ENCODE measurements around the gene ADAMTS17.

ADAMTS17 gene

DNA sequence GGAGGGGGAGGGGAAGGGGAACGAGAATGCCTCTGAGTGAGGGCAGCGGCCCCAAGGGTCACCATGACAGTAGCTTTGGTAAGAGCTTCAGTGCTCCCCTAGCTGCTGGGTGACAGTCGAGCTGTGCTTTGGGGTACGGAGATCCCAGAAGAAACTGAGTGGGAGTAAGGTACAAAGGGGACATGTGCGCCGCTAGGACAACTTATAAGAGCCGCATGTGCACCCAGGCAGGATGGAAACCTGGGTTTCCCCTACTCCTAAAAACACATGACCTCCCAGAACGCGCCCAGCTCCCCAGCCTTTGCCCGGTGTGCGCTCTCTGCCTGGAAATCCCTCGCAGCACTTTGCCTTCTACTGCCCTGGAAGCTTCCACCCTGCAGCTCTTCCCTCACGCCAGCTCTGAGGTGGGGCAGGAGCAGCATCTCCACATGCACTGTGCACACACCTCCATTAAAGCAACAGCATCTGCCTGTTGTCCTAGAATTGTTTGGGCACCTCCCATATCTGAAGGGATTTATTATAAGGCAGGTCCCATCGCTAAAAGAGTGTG lies 232.2 kb downstream of the ADAMTS17 start:
- no peaks in the 10 kb centered on the region for H3K36me3 ChIP-seq (ENCODE audit: insufficient read depth, low read depth, low read length)
- peaks cover 4% of the 10 kb centered on the region for H3K4me1 ChIP-seq (ENCODE audit: insufficient read depth, low read length)
- no peak overlapping the region for H3K27ac ChIP-seq (ENCODE audit: low read length)
- no peaks in the 10 kb centered on the region for H3K9me3 ChIP-seq (ENCODE audit: insufficient read depth, low read depth, low read length)
- no peaks in the 10 kb centered on the region for H3K27me3 ChIP-seq (ENCODE audit: insufficient read depth, low read length)
- no peak overlapping the region for H3K9ac ChIP-seq (ENCODE audit: low read depth, low read length)
- no peak overlapping the region for H3K4me3 ChIP-seq (ENCODE audit: low read length)

DNA sequence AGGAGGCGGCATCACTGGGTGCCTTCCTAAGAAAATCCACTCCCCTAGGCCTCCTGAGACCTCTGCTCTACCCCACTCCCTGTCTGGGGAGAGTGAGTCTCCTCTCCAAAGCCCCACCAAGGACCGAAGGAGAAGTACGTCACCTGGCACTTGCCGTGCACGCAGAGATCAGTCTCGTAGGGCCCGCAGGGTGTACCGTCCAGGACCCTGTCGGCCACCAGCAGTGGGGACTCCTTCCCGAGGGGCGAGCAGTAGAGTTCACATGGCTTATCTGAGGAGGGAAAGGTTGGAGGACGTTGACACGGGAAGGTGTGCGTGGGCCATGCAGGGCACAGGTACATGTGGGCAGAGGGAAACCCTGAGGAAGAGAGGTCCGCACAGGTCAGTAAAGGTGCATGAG lies 232.9 kb downstream of the ADAMTS17 start:
- H3K36me3 ChIP-seq (ENCODE audit: insufficient read depth, low read depth, low read length) = no peaks in the 10 kb centered on the region
- H3K4me1 ChIP-seq (ENCODE audit: insufficient read depth, low read length) = no peaks in the 10 kb centered on the region
- H3K4me3 ChIP-seq (ENCODE audit: low read length) = no peak overlapping the region
- H3K9ac ChIP-seq (ENCODE audit: low read depth, low read length) = no peak overlapping the region
- H3K9me3 ChIP-seq (ENCODE audit: insufficient read depth, low read depth, low read length) = no peaks in the 10 kb centered on the region
- no peak overlapping the region for H3K27ac ChIP-seq (ENCODE audit: low read length)
- H3K27me3 ChIP-seq (ENCODE audit: insufficient read depth, low read length) = no peaks in the 10 kb centered on the region

DNA sequence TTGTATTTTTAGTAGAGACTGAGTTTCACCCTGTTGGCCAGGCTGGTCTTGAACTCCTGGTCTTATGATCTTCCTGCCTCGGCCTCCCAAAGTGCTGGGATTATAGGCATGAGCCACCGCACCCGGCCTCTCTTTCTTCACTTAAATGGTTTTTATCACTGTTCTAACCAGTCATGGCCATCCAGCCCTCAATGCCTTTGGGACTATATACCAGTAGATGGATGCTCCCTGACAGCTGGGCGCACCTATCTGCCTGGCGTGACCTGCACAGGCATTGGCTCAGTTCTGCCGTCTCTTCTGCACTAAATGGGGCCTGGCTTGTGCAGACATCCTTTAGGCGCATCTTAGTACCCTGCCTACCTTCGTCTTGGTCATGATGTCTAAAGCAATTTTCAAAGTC lies 233.4 kb downstream of the ADAMTS17 start:
- no peaks in the 10 kb centered on the region for H3K36me3 ChIP-seq (ENCODE audit: insufficient read depth, low read depth, low read length)
- H3K4me1 ChIP-seq (ENCODE audit: insufficient read depth, low read length) = no peaks in the 10 kb centered on the region
- no peak overlapping the region for H3K4me3 ChIP-seq (ENCODE audit: low read length)
- no peak overlapping the region for H3K9ac ChIP-seq (ENCODE audit: low read depth, low read length)
- H3K27me3 ChIP-seq (ENCODE audit: insufficient read depth, low read length) = no peaks in the 10 kb centered on the region
- H3K27ac ChIP-seq (ENCODE audit: low read length) = no peak overlapping the region
- H3K9me3 ChIP-seq (ENCODE audit: insufficient read depth, low read depth, low read length) = no peaks in the 10 kb centered on the region

DNA sequence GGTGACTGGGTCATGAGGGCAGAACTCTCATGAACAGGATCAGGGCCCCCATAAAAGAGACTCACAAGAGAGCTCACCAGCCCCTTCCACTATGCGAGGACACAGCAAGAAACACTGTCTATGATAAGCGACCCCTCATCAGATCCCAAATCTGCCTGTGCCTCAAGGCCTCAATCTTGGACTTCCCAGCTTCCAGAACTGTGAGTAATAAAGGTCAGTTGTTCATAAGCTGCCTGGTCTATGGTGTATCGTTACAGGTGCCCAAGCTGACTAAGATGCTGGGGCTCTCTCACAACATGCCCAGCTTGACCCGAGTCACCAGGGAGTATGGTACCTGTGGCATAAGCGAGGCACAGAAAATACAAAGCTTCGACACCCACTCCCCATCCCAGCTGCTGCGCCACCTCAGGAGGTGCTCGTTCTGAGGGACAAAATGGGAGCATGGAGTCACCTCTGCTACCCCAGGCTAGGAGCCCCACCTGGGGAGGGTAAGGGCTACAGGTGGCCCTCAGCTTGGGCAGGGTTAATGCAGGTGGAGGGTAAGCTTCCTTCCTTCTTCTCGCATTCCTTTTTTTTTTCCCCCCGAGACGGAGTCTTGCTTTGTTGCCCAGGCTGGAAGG lies 234.1 kb downstream of the ADAMTS17 start:
- H3K27me3 ChIP-seq (ENCODE audit: insufficient read depth, low read length) = no peaks in the 10 kb centered on the region
- no peaks in the 10 kb centered on the region for H3K9me3 ChIP-seq (ENCODE audit: insufficient read depth, low read depth, low read length)
- H3K4me3 ChIP-seq (ENCODE audit: low read length) = no peak overlapping the region
- H3K27ac ChIP-seq (ENCODE audit: low read length) = no peak overlapping the region
- no peaks in the 10 kb centered on the region for H3K36me3 ChIP-seq (ENCODE audit: insufficient read depth, low read depth, low read length)
- H3K4me1 ChIP-seq (ENCODE audit: insufficient read depth, low read length) = no peaks in the 10 kb centered on the region
- H3K9ac ChIP-seq (ENCODE audit: low read depth, low read length) = no peak overlapping the region

DNA sequence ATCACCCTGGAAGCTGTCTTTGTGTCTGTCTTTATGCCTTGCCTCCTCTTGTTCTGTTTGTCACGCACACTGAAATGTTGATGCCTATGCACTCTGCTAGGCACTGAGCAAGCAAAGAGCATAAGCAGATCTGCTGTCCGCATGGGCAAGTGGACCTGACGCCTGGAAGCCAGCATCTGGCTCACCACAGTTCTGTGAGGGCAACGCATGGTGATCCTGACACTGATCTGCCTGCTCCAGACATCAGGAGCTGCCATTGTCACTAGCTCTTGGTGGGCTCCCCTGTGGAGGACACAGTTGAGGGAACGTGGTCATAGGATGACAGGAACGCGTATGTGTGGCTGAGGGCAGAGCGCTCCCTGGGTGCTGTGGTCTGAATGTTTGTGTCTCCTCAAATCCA lies 234.6 kb downstream of the ADAMTS17 start:
- Histone ChIP-seq H3K27ac (ENCODE audit: low read length) (no peak overlapping the region), H3K4me3 (ENCODE audit: low read length) (no peak overlapping the region), H3K4me1 (ENCODE audit: insufficient read depth, low read length) (no peaks in the 10 kb centered on the region), H3K27me3 (ENCODE audit: insufficient read depth, low read length) (no peaks in the 10 kb centered on the region), H3K9ac (ENCODE audit: low read depth, low read length) (no peak overlapping the region), H3K36me3 (ENCODE audit: insufficient read depth, low read depth, low read length) (no peaks in the 10 kb centered on the region), H3K9me3 (ENCODE audit: insufficient read depth, low read depth, low read length) (no peaks in the 10 kb centered on the region)

DNA sequence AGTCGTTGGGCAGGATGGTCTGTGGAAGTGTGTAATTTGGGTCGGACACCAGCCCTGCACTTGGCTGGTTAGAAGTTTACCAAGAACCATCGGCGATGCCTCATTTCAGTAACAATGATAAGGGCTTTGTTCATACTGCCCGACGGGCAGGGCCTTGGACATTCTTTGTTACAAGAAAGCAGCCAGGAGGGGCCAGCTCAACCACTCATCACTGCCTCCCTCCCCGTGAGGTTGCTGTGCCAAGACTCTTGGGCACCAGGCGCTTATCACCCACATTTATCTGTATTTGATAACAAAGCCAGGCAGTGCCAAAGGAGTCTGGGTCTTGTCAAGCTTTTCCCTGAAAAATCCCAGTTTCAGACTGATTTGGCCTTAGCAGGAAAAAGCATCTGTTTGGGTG lies 235.0 kb downstream of the ADAMTS17 start:
- Histone ChIP-seq H3K27ac (ENCODE audit: low read length) (no peak overlapping the region), H3K4me1 (ENCODE audit: insufficient read depth, low read length) (no peaks in the 10 kb centered on the region), H3K9ac (ENCODE audit: low read depth, low read length) (no peak overlapping the region), H3K36me3 (ENCODE audit: insufficient read depth, low read depth, low read length) (no peaks in the 10 kb centered on the region), H3K4me3 (ENCODE audit: low read length) (no peak overlapping the region), H3K9me3 (ENCODE audit: insufficient read depth, low read depth, low read length) (no peaks in the 10 kb centered on the region), H3K27me3 (ENCODE audit: insufficient read depth, low read length) (no peaks in the 10 kb centered on the region)

DNA sequence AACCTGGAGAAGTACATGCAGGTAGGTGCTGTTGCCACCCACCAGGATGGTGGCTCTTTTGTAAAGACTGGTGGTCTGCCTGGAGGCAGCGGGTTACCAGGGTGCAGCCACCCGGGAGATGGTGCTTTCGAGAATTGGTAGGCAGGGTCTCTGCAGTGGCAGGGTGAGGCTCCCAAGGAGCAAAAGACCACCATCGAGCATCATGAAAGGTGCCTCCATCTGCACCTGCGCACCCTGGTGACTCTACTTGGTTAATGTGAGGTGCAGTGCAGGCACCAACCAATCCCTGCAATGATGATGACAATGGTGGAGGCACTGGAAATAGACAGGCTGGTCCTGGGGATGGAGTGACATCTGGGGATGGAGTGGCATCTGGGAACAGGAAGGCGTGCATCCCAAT lies 236.7 kb downstream of the ADAMTS17 start:
- Histone ChIP-seq H3K9me3 (ENCODE audit: insufficient read depth, low read depth, low read length) (no peaks in the 10 kb centered on the region), H3K4me1 (ENCODE audit: insufficient read depth, low read length) (no peaks in the 10 kb centered on the region), H3K27ac (ENCODE audit: low read length) (no peak overlapping the region), H3K4me3 (ENCODE audit: low read length) (no peak overlapping the region), H3K36me3 (ENCODE audit: insufficient read depth, low read depth, low read length) (no peaks in the 10 kb centered on the region), H3K27me3 (ENCODE audit: insufficient read depth, low read length) (no peaks in the 10 kb centered on the region), H3K9ac (ENCODE audit: low read depth, low read length) (no peak overlapping the region)

DNA sequence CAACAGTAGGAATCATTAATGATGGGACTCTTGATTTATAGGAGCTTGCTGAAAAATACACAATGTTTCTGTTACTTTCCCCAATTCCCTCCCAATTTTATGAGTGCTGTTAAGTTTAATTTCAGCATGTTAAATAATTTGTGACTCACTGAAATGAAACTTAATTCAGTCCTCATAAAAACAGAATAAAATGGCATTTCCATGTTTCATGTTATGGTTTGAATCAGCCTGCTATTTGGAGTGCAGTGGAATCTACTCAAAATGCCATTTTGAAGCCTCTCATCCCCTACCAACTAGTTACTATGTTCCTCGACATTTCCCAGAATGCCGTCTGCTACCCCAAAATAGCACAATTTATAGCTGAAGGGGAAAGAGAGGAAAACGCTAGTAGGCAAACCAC lies 237.5 kb downstream of the ADAMTS17 start:
- no peak overlapping the region for H3K4me3 ChIP-seq (ENCODE audit: low read length)
- H3K36me3 ChIP-seq (ENCODE audit: insufficient read depth, low read depth, low read length) = no peaks in the 10 kb centered on the region
- no peaks in the 10 kb centered on the region for H3K9me3 ChIP-seq (ENCODE audit: insufficient read depth, low read depth, low read length)
- H3K27me3 ChIP-seq (ENCODE audit: insufficient read depth, low read length) = no peaks in the 10 kb centered on the region
- H3K9ac ChIP-seq (ENCODE audit: low read depth, low read length) = no peak overlapping the region
- no peak overlapping the region for H3K27ac ChIP-seq (ENCODE audit: low read length)
- H3K4me1 ChIP-seq (ENCODE audit: insufficient read depth, low read length) = no peaks in the 10 kb centered on the region

DNA sequence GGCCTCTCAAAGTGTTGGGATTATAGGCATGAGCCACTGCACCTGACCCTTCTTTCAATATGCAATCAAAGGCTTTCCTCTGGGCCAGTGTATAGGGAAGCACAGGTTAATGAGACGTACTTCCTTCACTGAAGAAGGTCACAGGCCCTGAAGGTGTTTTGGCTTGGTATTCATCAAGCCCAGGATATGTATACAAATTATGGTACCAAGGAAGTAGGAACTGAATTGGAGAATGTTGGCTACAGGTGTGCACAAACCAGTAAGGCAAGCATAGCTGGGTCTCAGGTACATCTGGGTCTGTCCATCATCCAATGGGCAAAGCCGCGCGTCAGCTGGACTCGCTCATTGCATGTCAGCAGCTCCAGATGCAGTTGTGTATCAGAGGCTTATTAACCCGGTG lies 237.9 kb downstream of the ADAMTS17 start:
- no peaks in the 10 kb centered on the region for H3K27me3 ChIP-seq (ENCODE audit: insufficient read depth, low read length)
- no peaks in the 10 kb centered on the region for H3K4me1 ChIP-seq (ENCODE audit: insufficient read depth, low read length)
- H3K9ac ChIP-seq (ENCODE audit: low read depth, low read length) = no peak overlapping the region
- H3K27ac ChIP-seq (ENCODE audit: low read length) = no peak overlapping the region
- H3K9me3 ChIP-seq (ENCODE audit: insufficient read depth, low read depth, low read length) = no peaks in the 10 kb centered on the region
- no peaks in the 10 kb centered on the region for H3K36me3 ChIP-seq (ENCODE audit: insufficient read depth, low read depth, low read length)
- no peak overlapping the region for H3K4me3 ChIP-seq (ENCODE audit: low read length)

DNA sequence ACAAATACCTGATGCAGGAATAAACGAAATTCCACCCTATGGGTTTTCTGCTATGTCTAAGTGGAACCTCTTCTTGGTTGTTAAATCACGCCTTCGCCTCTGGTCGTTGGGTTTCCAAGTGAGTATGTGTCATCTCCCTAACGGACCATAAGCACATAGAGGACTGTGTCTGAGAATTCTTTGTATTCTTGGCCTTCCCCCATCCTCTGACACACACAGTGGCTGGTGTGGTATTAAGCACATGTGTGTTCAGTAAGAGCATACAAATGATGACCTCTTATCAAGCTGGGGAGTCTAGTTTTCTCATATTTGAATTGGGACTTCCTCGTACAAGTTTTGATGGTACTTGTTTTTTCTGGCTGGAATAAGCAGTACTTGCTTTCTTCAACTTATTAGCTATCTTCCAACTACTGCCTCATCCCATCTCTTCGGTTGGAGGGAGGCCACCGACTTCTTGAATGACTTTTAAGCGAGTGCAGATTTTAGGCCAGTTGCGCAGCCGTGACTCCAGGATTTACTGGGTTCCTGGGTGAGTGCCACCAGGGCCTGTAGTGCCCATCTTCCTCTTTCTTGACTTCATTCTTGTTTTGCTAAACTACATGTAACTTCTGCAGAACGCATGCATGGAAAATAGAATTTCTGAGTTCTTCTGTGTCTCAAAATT lies 240.2 kb downstream of the ADAMTS17 start:
- Histone ChIP-seq H3K27me3 (ENCODE audit: insufficient read depth, low read length) (no peaks in the 10 kb centered on the region), H3K9me3 (ENCODE audit: insufficient read depth, low read depth, low read length) (no peaks in the 10 kb centered on the region), H3K27ac (ENCODE audit: low read length) (no peak overlapping the region), H3K9ac (ENCODE audit: low read depth, low read length) (no peak overlapping the region), H3K4me1 (ENCODE audit: insufficient read depth, low read length) (no peaks in the 10 kb centered on the region), H3K4me3 (ENCODE audit: low read length) (no peak overlapping the region), H3K36me3 (ENCODE audit: insufficient read depth, low read depth, low read length) (no peaks in the 10 kb centered on the region)

DNA sequence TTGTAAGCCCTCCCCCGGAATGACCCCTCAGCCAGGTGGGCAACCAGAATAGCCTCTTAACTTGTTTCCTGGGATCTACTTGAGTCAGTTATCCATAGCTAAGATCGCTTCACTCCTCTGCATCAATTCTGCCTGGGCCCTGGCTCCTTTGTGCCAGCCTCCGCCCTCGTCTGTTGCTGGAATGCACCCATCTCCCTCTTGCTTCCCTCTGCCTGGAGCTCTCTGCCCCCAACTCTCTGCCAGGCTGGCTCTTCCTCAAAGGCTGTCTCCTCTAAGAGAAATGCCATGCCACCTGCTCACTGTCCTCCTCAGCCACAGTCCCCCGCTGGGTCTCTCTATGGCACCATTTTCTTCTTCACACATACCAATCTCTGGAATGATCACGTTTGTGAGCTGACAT lies 240.8 kb downstream of the ADAMTS17 start:
- Histone ChIP-seq H3K4me1 (ENCODE audit: insufficient read depth, low read length) (no peaks in the 10 kb centered on the region), H3K27ac (ENCODE audit: low read length) (no peak overlapping the region), H3K36me3 (ENCODE audit: insufficient read depth, low read depth, low read length) (no peaks in the 10 kb centered on the region), H3K27me3 (ENCODE audit: insufficient read depth, low read length) (no peaks in the 10 kb centered on the region), H3K9me3 (ENCODE audit: insufficient read depth, low read depth, low read length) (no peaks in the 10 kb centered on the region), H3K4me3 (ENCODE audit: low read length) (no peak overlapping the region), H3K9ac (ENCODE audit: low read depth, low read length) (no peak overlapping the region)

DNA sequence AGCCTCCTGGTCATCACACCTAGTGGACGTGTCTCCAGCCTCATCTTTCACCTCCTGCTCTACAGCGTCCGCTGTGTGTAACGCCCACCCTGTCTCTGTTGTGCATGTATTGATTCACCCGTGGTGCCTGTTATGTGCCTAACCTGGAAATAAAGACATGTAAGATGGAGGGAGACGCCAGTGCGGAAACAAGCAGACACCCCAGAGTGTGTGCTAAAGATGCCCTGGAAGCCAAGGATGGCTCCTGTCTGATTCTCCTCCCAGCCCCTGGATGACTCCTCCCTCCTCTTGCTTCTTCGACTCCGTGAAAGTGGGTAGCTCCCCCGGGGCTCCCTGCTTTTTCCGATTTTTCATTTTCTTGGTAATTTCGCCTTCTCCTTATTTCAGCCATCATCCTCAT lies 241.8 kb downstream of the ADAMTS17 start:
- Histone ChIP-seq H3K36me3 (ENCODE audit: insufficient read depth, low read depth, low read length) (no peaks in the 10 kb centered on the region), H3K9ac (ENCODE audit: low read depth, low read length) (no peak overlapping the region), H3K4me3 (ENCODE audit: low read length) (no peak overlapping the region), H3K27ac (ENCODE audit: low read length) (no peak overlapping the region), H3K4me1 (ENCODE audit: insufficient read depth, low read length) (no peaks in the 10 kb centered on the region), H3K9me3 (ENCODE audit: insufficient read depth, low read depth, low read length) (no peaks in the 10 kb centered on the region), H3K27me3 (ENCODE audit: insufficient read depth, low read length) (no peaks in the 10 kb centered on the region)
